AG04450 (cell line): ENCODE results near the gene CD2BP2. TPM values are rescaled to one million over a fixed set of nuclear protein-coding genes. Genes with fewer than 3 reads are reported as not detected.

Experiments used
- CTCF ChIA-PET: fragments of 300-600, 350-600 bp; formaldehyde crosslinking; extraction: SDS; loops from one replicate; lab custom pipeline; 2022; ENCODE audit warnings: antibody characterized with exemption, inconsistent platforms; lab: Charles Lee
- POLR2A ChIA-PET: fragments of 350-600 bp; formaldehyde crosslinking; extraction: SDS; loops from one replicate; lab custom pipeline; 2021; ENCODE audit warnings: antibody characterized with exemption, inconsistent platforms; lab: Yijun Ruan, JAX
- DNase-seq: peaks from one replicate; pipeline ENCODE4 v3.0.0-alpha.2; 2011; ENCODE audit warnings: low read depth, low spot score
- H3K27ac ChIP-seq: one replicate; pipeline ENCODE4 v1.5.1; 2012; ENCODE audit warnings: low read depth, low read length, control low read depth
- H3K27me3 ChIP-seq: one replicate; pipeline ENCODE4 v1.6.0; 2012; ENCODE audit warnings: low read length; ENCODE audit not compliant: control insufficient read depth, insufficient read depth
- H3K4me3 ChIP-seq: 2 replicates; pipeline ENCODE4 v1.5.1; 2011; ENCODE audit warnings: mild to moderate bottlenecking, low read depth, low read length, control low read depth
- H3K9me3 ChIP-seq: 2 replicates; pipeline ENCODE4 v1.5.1; 2012; ENCODE audit warnings: low read length; ENCODE audit not compliant: control insufficient read depth, insufficient read depth
- CTCF ChIP-seq: IDR thresholded peaks from 2 replicates; pipeline ENCODE4 v1.5.1; 2011; ENCODE audit warnings: low read depth, low read length, control low read depth, inconsistent platforms
- polyA plus RNA-seq: library from polyadenylated mRNA; depleted of rRNA; stranded (reverse); fragments of >200 nt; gene quantifications from 2 replicates; pipeline ENCODE4 v1.2.3, GENCODE V29; 2011

CD2BP2 gene
- polyA plus RNA-seq, 1 experiment: 49.5 TPM

- Histone ChIP-seq H3K9me3 (no peaks in the 10 kb centered on the region; the same call in 1 of the 2 replicates), H3K27ac (no peak overlapping the region), H3K27me3 (no peaks in the 10 kb centered on the region), H3K4me3 (no peak overlapping the region)
- DNase-seq: no peak
- CTCF ChIA-PET: no interaction called here
- TF ChIP-seq CTCF: no peak
- POLR2A ChIA-PET: no interaction called here
Measured at GRCh38 chr16:30375864-30376263, 20.8 kb upstream of the CD2BP2 start.

- TF ChIP-seq CTCF: no peak
- no peak for DNase-seq
- H3K27me3 ChIP-seq: no peaks in the 10 kb centered on the region
- POLR2A ChIA-PET: no interaction called here
- no peaks in the 10 kb centered on the region; the same call in 1 of the 2 replicates for H3K9me3 ChIP-seq
- no peak within 1 kb of the TSS for H3K27ac ChIP-seq
- CTCF ChIA-PET: no interaction called here
- H3K4me3 ChIP-seq: no peak within 1 kb of the TSS
Measured at GRCh38 chr16:30374538-30374937, 19.4 kb upstream of the CD2BP2 start, which contains the start of gene MYL11. MYL11 (plus strand) TSS chr16:30374802; CDS start chr16:30374858, 56 bp downstream.

GRCh38 chr16:30372725-30373124 is 17.6 kb upstream of the CD2BP2 start:
- TF ChIP-seq CTCF: no peak
- Histone ChIP-seq H3K27me3 (no peaks in the 10 kb centered on the region), H3K27ac (no peak overlapping the region), H3K4me3 (no peak overlapping the region), H3K9me3 (no peaks in the 10 kb centered on the region; the same call in 1 of the 2 replicates)
- POLR2A ChIA-PET: no interaction called here
- CTCF ChIA-PET: no interaction called here
- no peak for DNase-seq

- no peak for DNase-seq
- ChIA-PET CTCF (interaction anchor here (1.5 kb wide), 1 partner anchor 37 kb away, joined by 9 read pairs; no protein-coding TSS in a partner anchor), POLR2A (no interaction called here)
- Histone ChIP-seq H3K27me3 (no peaks in the 10 kb centered on the region), H3K9me3 (no peaks in the 10 kb centered on the region; the same call in 1 of the 2 replicates), H3K4me3 (no peak overlapping the region), H3K27ac (no peak overlapping the region)
- TF ChIP-seq CTCF: no peak
Measured at GRCh38 chr16:30372038-30372712, 17.1 kb upstream of the CD2BP2 start.

GRCh38 chr16:30371248-30371816 is 16.2 kb upstream of the CD2BP2 start:
- peak overlapping the region; percentile 69 for H3K4me3 ChIP-seq
- ChIA-PET POLR2A (interaction anchor here (0.5 to 1.6 kb wide), 7 partner anchors 17 to 306 kb away, joined by 3 to 9 read pairs (median 4); partner anchors contain the start of genes ALDOA, CD2BP2, PRR14 and ZNF48), CTCF (interaction anchor here (1.0 to 1.5 kb wide), 3 partner anchors 34 to 244 kb away, joined by 3 to 9 read pairs (median 3); no protein-coding TSS in a partner anchor)
- DNase-seq: no peak
- TF ChIP-seq CTCF: no peak
- no peaks in the 10 kb centered on the region; the same call in 1 of the 2 replicates for H3K9me3 ChIP-seq
- H3K27me3 ChIP-seq: no peaks in the 10 kb centered on the region
- H3K27ac ChIP-seq: peak overlapping the region; percentile 52
